Measurements from ENCODE around the gene ZNF385A.

The ZNF385A gene

DNA sequence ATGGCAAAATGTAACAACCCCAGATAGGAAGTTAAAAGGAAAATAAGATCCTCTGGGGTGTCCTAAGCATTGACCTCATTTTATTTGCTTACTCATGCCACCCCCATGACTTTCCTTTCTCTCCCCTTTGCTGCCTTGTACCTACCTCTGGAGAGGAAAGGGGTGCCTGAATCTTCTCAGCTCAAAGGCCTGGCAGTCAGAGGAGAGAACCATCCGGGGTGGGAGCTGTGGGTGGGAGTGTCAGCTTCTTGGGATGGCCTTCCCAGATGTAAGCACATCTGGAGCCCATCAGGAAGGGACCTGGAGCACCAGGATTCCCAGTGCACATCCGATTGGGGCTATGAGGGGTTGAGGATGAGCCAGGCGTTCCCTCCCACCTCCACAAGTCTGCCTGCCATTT lies 39.7 kb upstream of the ZNF385A start:
- H3K4me3 ChIP-seq (ENCODE audit: low read depth, low read length, poor library complexity, severe bottlenecking), result no peak overlapping the region
- H3K79me2 ChIP-seq (ENCODE audit: insufficient read depth, low read length), result no peaks in the 10 kb centered on the region
- no peaks in the 10 kb centered on the region for H3K9me2 ChIP-seq (ENCODE audit: low read depth, low read length)
- no peak overlapping the region for H3K4me2 ChIP-seq (ENCODE audit: low read length)
- no peak overlapping the region for H3K27ac ChIP-seq (ENCODE audit: low read depth, low read length, poor library complexity, severe bottlenecking)
- H3K27me3 ChIP-seq (ENCODE audit: insufficient read depth, low read length), result peaks cover 27% of the 10 kb centered on the region; the same call in 1 of the 2 replicates
- no peaks in the 10 kb centered on the region for H3K9me3 ChIP-seq (ENCODE audit: low read length)
- H2AFZ ChIP-seq (ENCODE audit: low read length), result no peak overlapping the region
- no peaks in the 10 kb centered on the region for H3F3A ChIP-seq (ENCODE audit: insufficient read depth, low read length)
- no peak overlapping the region for H3K9ac ChIP-seq (ENCODE audit: low read length)
- no peaks in the 10 kb centered on the region for H3K4me1 ChIP-seq (ENCODE audit: insufficient read depth, low read length, severe bottlenecking)
- no peaks in the 10 kb centered on the region for H3K36me3 ChIP-seq (ENCODE audit: insufficient read depth, low read length)
- no peak for TF ChIP-seq EZH2 (IDR thresholded peaks at IDR 0.05; ENCODE audit: borderline replicate concordance, low read length)
- TF ChIP-seq, protein P1, sequence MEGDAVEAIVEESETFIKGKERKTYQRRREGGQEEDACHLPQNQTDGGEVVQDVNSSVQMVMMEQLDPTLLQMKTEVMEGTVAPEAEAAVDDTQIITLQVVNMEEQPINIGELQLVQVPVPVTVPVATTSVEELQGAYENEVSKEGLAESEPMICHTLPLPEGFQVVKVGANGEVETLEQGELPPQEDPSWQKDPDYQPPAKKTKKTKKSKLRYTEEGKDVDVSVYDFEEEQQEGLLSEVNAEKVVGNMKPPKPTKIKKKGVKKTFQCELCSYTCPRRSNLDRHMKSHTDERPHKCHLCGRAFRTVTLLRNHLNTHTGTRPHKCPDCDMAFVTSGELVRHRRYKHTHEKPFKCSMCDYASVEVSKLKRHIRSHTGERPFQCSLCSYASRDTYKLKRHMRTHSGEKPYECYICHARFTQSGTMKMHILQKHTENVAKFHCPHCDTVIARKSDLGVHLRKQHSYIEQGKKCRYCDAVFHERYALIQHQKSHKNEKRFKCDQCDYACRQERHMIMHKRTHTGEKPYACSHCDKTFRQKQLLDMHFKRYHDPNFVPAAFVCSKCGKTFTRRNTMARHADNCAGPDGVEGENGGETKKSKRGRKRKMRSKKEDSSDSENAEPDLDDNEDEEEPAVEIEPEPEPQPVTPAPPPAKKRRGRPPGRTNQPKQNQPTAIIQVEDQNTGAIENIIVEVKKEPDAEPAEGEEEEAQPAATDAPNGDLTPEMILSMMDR (IDR thresholded peaks at IDR 0.05; ENCODE audit: low read length), result no peak
- H4K20me1 ChIP-seq (ENCODE audit: insufficient read depth, low read length), result no peaks in the 10 kb centered on the region

DNA sequence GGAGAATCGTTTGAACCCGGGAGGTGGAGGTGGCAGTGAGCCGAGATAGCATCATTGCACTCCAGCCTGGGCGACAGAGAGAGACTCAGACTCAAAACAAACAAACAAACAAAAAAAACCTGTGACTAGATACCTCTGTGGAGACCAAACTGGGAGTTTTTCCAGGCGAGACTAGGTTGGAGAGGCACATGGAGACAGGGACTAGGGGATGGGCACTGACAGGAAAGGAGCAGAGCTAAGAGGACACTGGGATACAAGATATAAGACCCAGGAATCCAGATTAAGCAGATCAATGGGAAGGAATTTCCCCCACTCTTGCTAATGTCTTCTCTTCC lies 39.2 kb upstream of the ZNF385A start:
- Histone ChIP-seq H3K9ac (ENCODE audit: low read length) (no peak overlapping the region), H3K36me3 (ENCODE audit: insufficient read depth, low read length) (no peaks in the 10 kb centered on the region), H4K20me1 (ENCODE audit: insufficient read depth, low read length) (no peaks in the 10 kb centered on the region), H3K27ac (ENCODE audit: low read depth, low read length, poor library complexity, severe bottlenecking) (no peak overlapping the region), H3K9me3 (ENCODE audit: low read length) (no peaks in the 10 kb centered on the region), H3K27me3 (ENCODE audit: insufficient read depth, low read length) (peaks cover 27% of the 10 kb centered on the region; the same call in 1 of the 2 replicates), H3F3A (ENCODE audit: insufficient read depth, low read length) (no peaks in the 10 kb centered on the region), H3K79me2 (ENCODE audit: insufficient read depth, low read length) (no peaks in the 10 kb centered on the region), H3K9me2 (ENCODE audit: low read depth, low read length) (no peaks in the 10 kb centered on the region), H3K4me2 (ENCODE audit: low read length) (no peak overlapping the region), H3K4me3 (ENCODE audit: low read depth, low read length, poor library complexity, severe bottlenecking) (no peak overlapping the region), H2AFZ (ENCODE audit: low read length) (no peak overlapping the region), H3K4me1 (ENCODE audit: insufficient read depth, low read length, severe bottlenecking) (no peaks in the 10 kb centered on the region)
- TF ChIP-seq, protein P1 (IDR thresholded peaks at IDR 0.05; ENCODE audit: low read length), result no peak
- no peak for TF ChIP-seq EZH2 (IDR thresholded peaks at IDR 0.05; ENCODE audit: borderline replicate concordance, low read length)

DNA sequence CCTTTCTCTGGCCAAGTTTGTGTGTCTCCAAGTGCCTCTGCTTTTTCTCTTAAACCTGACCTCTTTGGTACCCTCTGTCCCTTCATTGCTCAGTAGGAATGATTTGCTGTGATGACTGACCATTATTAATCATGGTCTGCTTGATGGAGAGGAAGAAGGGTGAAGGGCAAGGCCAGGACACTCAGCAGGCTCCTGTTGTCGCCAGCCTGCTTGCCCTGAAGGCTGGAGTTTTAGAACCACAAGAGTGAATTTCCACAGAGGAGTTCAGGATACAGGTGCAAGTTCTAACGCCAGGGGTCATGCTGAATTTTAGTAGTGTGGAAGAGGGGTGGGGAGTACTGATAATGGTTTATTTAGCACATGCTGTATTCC lies 37.3 kb upstream of the ZNF385A start:
- H3K9ac ChIP-seq (ENCODE audit: low read length), result no peak overlapping the region
- H3K4me3 ChIP-seq (ENCODE audit: low read depth, low read length, poor library complexity, severe bottlenecking), result no peak overlapping the region
- no peaks in the 10 kb centered on the region for H3K36me3 ChIP-seq (ENCODE audit: insufficient read depth, low read length)
- H3F3A ChIP-seq (ENCODE audit: insufficient read depth, low read length), result no peaks in the 10 kb centered on the region
- no peaks in the 10 kb centered on the region for H3K4me1 ChIP-seq (ENCODE audit: insufficient read depth, low read length, severe bottlenecking)
- H2AFZ ChIP-seq (ENCODE audit: low read length), result no peak overlapping the region
- no peak overlapping the region for H3K4me2 ChIP-seq (ENCODE audit: low read length)
- H4K20me1 ChIP-seq (ENCODE audit: insufficient read depth, low read length), result no peaks in the 10 kb centered on the region
- no peak overlapping the region for H3K27ac ChIP-seq (ENCODE audit: low read depth, low read length, poor library complexity, severe bottlenecking)
- H3K27me3 ChIP-seq (ENCODE audit: insufficient read depth, low read length), result peaks cover 21% of the 10 kb centered on the region; the same call in 1 of the 2 replicates
- H3K9me2 ChIP-seq (ENCODE audit: low read depth, low read length), result no peaks in the 10 kb centered on the region
- no peaks in the 10 kb centered on the region for H3K79me2 ChIP-seq (ENCODE audit: insufficient read depth, low read length)
- H3K9me3 ChIP-seq (ENCODE audit: low read length), result no peaks in the 10 kb centered on the region
- no peak for TF ChIP-seq EZH2 (IDR thresholded peaks at IDR 0.05; ENCODE audit: borderline replicate concordance, low read length)
- TF ChIP-seq, protein P1 (IDR thresholded peaks at IDR 0.05; ENCODE audit: low read length), result no peak
